Cerebellar cortex (tissue), 1 donor: Measurements from ENCODE around the gene CSNK2B.

Experiments used
- DNase-seq: peaks from one replicate; pipeline ENCODE4 v3.0.0-alpha.2; 2015; ENCODE audit warnings: low spot score

Gene CSNK2B

GRCh38 chr6:31711233-31711632 lies 45.4 kb downstream of the CSNK2B start:
- no peak for DNase-seq

- DNase-seq, result no peak
Observed at GRCh38 chr6:31712296-31712695, 46.4 kb downstream of the CSNK2B start.

- no peak for DNase-seq
Observed at GRCh38 chr6:31713465-31713864, 47.6 kb downstream of the CSNK2B start.

- DNase-seq, result no peak
Observed at GRCh38 chr6:31713991-31714684, 48.3 kb downstream of the CSNK2B start.

- no peak for DNase-seq
Observed at GRCh38 chr6:31715022-31715958, 49.4 kb downstream of the CSNK2B start, which contains the start of gene LY6G6D. TSS of gene LY6G6D (plus strand) at chr6:31715348. CDS start at chr6:31715356, 8 bp downstream.

GRCh38 chr6:31717499-31718222 lies 51.8 kb downstream of the CSNK2B start:
- DNase-seq, result no peak

- no peak for DNase-seq
Observed at GRCh38 chr6:31718265-31718664, 52.4 kb downstream of the CSNK2B start.

GRCh38 chr6:31719001-31719400 lies 53.1 kb downstream of the CSNK2B start:
- DNase-seq, result no peak
